NCI-H187 treated with DMSO at 0.1 percent for 48 hours (cell line): ENCODE data around the gene ZFAND5.
A peak's percentile ranks its signal among the peaks of the same experiment; 100 is the strongest.

Source experiments
- DNase-seq: peaks from one replicate; lab custom pipeline; 2025; lab: John Stamatoyannopoulos, UW

Gene ZFAND5, protein sequence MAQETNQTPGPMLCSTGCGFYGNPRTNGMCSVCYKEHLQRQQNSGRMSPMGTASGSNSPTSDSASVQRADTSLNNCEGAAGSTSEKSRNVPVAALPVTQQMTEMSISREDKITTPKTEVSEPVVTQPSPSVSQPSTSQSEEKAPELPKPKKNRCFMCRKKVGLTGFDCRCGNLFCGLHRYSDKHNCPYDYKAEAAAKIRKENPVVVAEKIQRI

GRCh38 chr9:72364679-72365524 is at the start of gene ZFAND5:
TSS of gene ZFAND5 (minus strand) at chr9:72365208. CDS start at chr9:72360778, 4,430 bp downstream.
- peak; percentile 57 for DNase-seq

DNA sequence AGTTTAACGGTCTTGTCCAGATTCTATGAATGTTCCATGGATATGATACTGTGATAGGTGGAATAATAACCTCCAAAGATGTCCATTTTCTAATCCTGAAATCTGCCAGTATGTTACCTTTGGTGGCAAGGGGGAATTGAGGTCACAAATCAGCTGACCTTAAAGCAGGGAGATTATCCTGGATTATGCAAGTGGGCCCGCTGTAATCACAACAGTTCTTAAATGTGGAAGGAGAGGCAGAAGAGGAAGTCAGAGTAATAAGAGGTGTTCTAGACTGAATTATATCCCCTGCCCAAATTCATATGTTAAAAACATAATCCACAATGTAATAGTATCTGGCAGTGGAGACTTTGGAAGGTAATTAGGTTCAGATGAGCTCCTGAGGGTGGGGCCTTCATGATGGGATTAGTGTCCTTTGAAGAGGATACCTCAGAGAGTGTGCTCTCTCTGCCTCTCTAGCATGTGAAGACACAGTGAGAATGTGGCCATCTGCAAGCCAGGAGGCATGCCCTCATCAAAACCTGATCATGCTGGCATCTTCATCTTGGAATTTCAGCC is 47.6 kb upstream of the ZFAND5 start:
- DNase-seq: no peak

GRCh38 chr9:72410214-72410613 is 45.2 kb upstream of the ZFAND5 start:
- no peak for DNase-seq

DNA sequence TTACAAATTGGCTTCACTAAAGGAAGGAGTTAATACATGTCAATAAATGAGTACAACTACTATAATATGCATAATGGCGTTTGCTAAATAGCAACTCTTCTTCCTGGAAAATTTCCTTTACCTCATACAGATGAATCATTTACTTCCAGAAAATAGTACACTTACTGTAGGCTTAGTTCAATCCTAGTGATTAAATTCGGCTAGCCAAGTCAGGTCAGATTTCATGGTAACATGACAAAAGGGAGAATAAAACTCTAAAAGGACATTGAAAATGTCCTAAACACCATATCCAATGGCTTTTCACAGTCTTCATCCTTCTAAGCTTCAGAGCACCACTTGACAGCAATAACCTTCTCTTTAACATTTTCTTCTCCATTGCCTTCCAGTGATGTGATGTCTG is 42.1 kb upstream of the ZFAND5 start:
- no peak for DNase-seq

DNA sequence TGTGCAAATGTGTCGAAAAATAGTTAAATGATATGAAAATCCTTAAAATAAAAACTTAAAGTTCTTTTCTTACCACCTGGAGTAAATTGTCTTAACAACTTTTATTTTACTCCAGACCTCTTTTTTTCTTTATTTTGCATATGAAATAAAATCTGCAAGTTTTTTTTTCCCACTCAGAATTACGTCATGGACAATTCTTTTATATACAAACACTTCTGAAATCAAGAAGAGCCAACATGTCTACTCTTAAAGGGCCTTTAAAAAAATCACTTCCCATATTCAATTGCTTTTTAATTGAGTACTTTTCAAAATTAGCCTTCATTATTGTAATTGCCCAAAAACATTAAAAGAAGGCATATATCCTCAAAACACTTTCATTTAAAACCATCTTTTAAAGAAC is 37.7 kb upstream of the ZFAND5 start:
- no peak for DNase-seq

DNA sequence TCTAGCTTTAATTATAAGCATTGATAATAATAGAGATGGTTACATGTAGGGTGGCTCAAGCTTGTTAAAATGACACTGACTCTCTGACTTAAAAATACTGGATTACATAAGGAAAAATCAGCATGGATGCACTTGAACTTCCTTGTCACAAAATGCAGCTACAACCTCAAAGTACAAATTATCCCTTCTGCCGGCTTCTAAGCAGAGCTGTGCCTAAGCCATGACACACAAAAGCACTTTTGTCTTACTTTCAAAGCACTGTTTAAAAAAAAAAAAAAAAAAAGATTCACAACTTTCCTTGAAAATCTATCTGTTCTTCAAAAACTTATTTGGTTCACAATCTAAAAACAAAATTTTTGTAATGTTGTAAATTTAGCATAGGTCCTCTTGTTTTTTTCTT is 36.4 kb upstream of the ZFAND5 start:
- no peak for DNase-seq

GRCh38 chr9:72400866-72401265 is 35.9 kb upstream of the ZFAND5 start:
- DNase-seq: no peak

DNA sequence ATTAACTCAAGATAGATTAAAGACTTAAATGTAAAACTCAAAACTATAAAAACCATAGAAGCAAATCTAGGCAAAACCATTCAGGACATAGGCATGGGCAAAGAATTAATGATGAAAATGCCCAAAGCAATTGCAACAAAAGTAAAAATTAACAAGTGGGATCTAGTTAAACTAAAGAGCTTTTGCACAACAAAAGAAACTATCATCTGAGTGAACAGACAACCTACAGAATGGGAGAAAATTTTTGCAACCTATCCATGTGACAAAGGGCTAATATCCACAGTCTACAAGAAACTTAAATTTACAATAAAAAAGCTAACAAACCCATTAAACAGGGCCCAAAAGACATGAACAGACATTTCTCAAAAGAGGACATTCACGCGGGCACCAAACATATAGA is 34.4 kb upstream of the ZFAND5 start:
- no peak for DNase-seq

GRCh38 chr9:72396247-72397091 is 31.5 kb upstream of the ZFAND5 start:
- no peak for DNase-seq

- no peak for DNase-seq
Measured at GRCh38 chr9:72394066-72394465, 29.1 kb upstream of the ZFAND5 start.

- no peak for DNase-seq
Measured at GRCh38 chr9:72390907-72391306, 25.9 kb upstream of the ZFAND5 start.

- no peak for DNase-seq
Measured at GRCh38 chr9:72386186-72386585, 21.2 kb upstream of the ZFAND5 start.

- no peak for DNase-seq
Measured at GRCh38 chr9:72384710-72385485, 19.9 kb upstream of the ZFAND5 start.

DNA sequence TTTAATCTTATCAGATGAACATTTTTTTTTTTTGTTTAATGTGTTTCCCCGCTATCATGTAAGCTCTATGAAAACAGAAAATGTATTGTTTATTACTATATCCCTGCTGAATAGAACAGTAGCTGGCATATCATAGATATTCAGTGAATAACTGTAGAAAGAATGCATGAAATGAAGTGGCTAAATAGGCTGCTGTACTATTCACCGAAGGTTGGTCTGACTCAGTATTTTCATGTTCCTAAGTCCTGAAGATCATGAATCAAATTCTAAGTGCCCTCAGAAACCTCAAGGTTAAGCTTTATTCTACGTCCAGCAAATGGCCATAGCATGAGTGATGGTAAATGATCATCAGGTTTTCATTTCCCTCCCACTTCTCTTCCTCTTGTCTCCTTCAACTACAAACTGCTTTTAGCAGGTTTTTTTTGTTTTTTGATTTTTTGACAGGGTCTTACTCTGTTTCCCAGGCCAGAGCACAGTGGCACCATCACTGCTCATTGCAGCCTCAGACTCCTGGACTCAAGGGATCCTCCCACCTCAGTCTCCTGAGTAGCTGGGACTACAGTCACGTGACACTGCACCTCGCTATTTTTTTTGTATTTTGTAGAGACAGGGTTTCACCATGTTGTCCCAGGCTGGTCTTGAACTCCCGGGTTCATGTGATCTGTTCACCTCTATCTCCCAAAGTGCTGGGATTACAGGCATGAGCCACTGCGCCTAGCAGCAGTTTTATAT is 19.1 kb upstream of the ZFAND5 start:
- no peak for DNase-seq

DNA sequence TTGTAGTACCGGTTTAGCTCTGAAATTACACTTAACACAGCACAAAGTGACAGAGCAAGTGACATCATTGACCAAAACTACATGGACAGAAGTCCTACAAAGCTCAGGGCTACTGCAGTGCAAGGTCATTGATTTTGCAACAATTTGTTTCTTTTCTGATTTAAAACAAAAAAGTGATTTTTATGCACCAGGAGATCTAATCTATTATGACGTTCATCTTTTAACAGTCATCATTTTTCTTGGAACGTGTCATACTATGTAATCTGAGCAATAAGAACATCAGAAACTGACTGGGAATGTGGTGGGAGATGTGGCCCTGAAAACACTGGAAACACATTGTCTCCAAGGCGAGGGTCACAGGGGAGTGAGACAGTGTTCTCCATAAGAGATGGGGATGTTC is 17.4 kb upstream of the ZFAND5 start:
- DNase-seq: no peak

DNA sequence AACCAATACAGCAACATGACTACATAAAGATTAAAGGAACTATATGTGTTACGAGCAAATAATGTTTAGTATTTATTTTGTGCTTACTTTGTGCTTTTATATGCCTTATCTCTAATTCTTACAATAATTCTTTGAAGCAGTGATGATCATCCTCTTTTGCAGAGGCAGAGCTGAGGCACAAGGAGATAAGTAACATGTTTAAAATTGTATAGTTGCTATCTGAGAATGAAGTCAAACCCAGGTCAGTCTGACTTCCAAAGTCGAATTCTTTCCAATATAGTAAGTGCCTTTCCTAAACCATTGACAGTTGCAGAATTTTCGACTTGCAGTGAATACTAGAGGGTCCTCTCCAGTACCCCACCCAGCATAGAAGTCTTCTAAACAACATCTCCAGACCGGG is 12.0 kb upstream of the ZFAND5 start:
- DNase-seq: no peak

GRCh38 chr9:72371151-72371550 is 6.1 kb upstream of the ZFAND5 start:
- DNase-seq: no peak

- no peak for DNase-seq
Measured at GRCh38 chr9:72365525-72366256, 683 bp upstream of the ZFAND5 start.

GRCh38 chr9:72363908-72364678 is 915 bp downstream of the ZFAND5 start:
- DNase-seq: no peak
